ENCODE results near the gene PDGFA. TPM values are rescaled to one million over a fixed set of nuclear protein-coding genes. Genes with fewer than 3 reads are reported as not detected.

The PDGFA gene
- total RNA-seq, 5 donors from 2014 or later (not counting 1 experiment from before 2014, with no cell fraction given) = 0.58 to 0.85 (median 0.74) TPM; not detected in 1

- Mint-ChIP-seq H3K36me3 (no peaks in the 10 kb centered on the region), H3K9me3 (peaks cover 0 to 13% (median 0%) of the 10 kb centered on the region in 3 donors), H3K27me3 (peaks cover 5 to 14% of the 10 kb centered on the region in 2 donors), H3K27ac (no peak overlapping the region), H3K4me3 (no peak overlapping the region), H3K4me1 (no peaks in the 10 kb centered on the region)
- Histone ChIP-seq H3K9me3 (no peaks in the 10 kb centered on the region), H3K27me3 (replicated peaks in 1 of 2; ENCODE audit: control insufficient read depth in 2 of 2, extremely low read depth in 1 of 2, insufficient read depth in 2 of 2, low read length in 1 of 2) (peaks cover 0 to 32% of the 10 kb centered on the region in 2 experiments), H3K27ac (ENCODE audit: low read length) (no peak overlapping the region), H3K4me1 (ENCODE audit: control insufficient read depth in 1 of 2, extremely low read depth in 1 of 2, insufficient read depth in 2 of 2, low read length in 2 of 2) (no peaks in the 10 kb centered on the region), H3K4me3 (ENCODE audit: control insufficient read depth in 1 of 2, extremely low read depth in 1 of 2, low read length in 1 of 2) (no peak overlapping the region), H3K36me3 (ENCODE audit: control insufficient read depth in 2 of 2, extremely low read depth in 1 of 2, insufficient read depth in 1 of 2, low read length in 1 of 2) (no peaks in the 10 kb centered on the region)
- ChIA-PET POLR2A (no interaction called here), CTCF (interaction anchor here in 1 of 2 donors (0.6 kb wide), 1 partner anchor 27 kb away, joined by 7 read pairs; no protein-coding TSS in a partner anchor)
- no peak for ATAC-seq (replicated peaks in 1 of 4)
- no peak for DNase-seq
- 83% methylated on average over 21 of the region's 25 CpGs for WGBS (ENCODE audit: insufficient coverage)
Measured at GRCh38 chr7:485188-486081, 34.2 kb downstream of the PDGFA start.

DNA sequence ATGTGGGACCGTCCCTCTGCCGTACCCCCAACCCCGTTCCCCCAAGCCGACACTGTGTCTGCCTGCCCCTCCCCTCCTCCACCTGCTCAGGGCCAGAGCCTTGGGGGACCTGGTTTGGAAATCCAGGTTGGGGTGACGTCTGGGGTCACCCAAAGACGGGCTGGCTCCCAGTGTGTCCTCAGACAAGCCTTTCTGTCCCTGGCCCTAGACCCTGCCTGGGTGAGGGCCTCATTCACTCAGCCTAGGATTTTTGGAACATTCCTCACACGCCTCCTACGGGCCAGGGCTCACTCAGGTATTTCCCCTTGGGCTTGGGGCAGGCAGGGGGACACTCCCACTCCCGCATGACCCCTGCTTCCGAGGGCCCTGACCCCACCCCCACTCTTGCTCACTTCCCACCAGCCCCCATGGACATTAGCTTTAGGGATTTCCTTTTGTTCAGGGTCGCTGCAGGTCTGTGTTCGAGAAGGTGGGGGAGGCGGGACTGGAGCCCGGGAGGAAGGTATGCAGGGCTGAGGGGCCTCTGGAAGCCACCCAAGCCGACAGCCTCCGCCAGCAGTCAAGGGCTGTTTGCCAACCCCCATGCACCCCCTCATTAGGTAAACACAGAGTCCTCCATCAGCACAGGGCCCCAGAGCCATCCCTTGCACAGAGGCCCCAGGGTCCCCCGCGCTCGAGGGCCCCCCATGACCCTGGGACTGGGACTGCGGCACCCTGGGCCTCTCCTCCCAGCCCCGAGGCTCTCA lies 35.1 kb downstream of the PDGFA start:
- POLR2A ChIA-PET = no interaction called here
- DNase-seq (no peak), ATAC-seq (replicated peaks in 1 of 4) (no peak)
- Histone ChIP-seq H3K4me3 (ENCODE audit: control insufficient read depth in 1 of 2, extremely low read depth in 1 of 2, low read length in 1 of 2) (no peak overlapping the region), H3K27me3 (replicated peaks in 1 of 2; ENCODE audit: control insufficient read depth in 2 of 2, extremely low read depth in 1 of 2, insufficient read depth in 2 of 2, low read length in 1 of 2) (peaks cover 0 to 34% of the 10 kb centered on the region in 2 experiments), H3K4me1 (ENCODE audit: control insufficient read depth in 1 of 2, extremely low read depth in 1 of 2, insufficient read depth in 2 of 2, low read length in 2 of 2) (no peaks in the 10 kb centered on the region), H3K27ac (ENCODE audit: low read length) (no peak overlapping the region), H3K9me3 (no peaks in the 10 kb centered on the region), H3K36me3 (ENCODE audit: control insufficient read depth in 2 of 2, extremely low read depth in 1 of 2, insufficient read depth in 1 of 2, low read length in 1 of 2) (no peaks in the 10 kb centered on the region)
- no peak overlapping the region for H3K27ac Mint-ChIP-seq
- H3K9me3 Mint-ChIP-seq = peaks cover 0 to 13% (median 0%) of the 10 kb centered on the region in 3 donors
- H3K4me1 Mint-ChIP-seq = no peaks in the 10 kb centered on the region
- H3K27me3 Mint-ChIP-seq = peaks cover 5 to 14% of the 10 kb centered on the region in 2 donors
- no peak overlapping the region for H3K4me3 Mint-ChIP-seq
- 94% methylated on average over 11 of the region's 21 CpGs for WGBS (ENCODE audit: insufficient coverage)
- CTCF ChIA-PET = interaction anchor here in 1 of 2 donors (0.6 kb wide), 1 partner anchor 28 kb away, joined by 7 read pairs; no protein-coding TSS in a partner anchor
- no peaks in the 10 kb centered on the region for H3K36me3 Mint-ChIP-seq

- POLR2A ChIA-PET = no interaction called here
- CTCF ChIA-PET = no interaction called here
- ATAC-seq (replicated peaks in 1 of 4) = no peak
Measured at GRCh38 chr7:483656-484355, 35.8 kb downstream of the PDGFA start.

GRCh38 chr7:482521-483083 lies 37.0 kb downstream of the PDGFA start:
- CTCF ChIA-PET = no interaction called here

More at GRCh38 chr7:483656-484355, 35.8 kb downstream of the PDGFA start:
- Mint-ChIP-seq H3K36me3 (no peaks in the 10 kb centered on the region), H3K9me3 (peaks cover 0 to 13% (median 0%) of the 10 kb centered on the region in 3 donors), H3K4me1 (no peaks in the 10 kb centered on the region), H3K27me3 (peaks cover 5 to 14% of the 10 kb centered on the region in 2 donors), H3K27ac (no peak overlapping the region), H3K4me3 (no peak overlapping the region)
- Histone ChIP-seq H3K27ac (ENCODE audit: low read length) (no peak overlapping the region), H3K36me3 (ENCODE audit: control insufficient read depth in 2 of 2, extremely low read depth in 1 of 2, insufficient read depth in 1 of 2, low read length in 1 of 2) (no peaks in the 10 kb centered on the region), H3K9me3 (no peaks in the 10 kb centered on the region), H3K4me3 (ENCODE audit: control insufficient read depth in 1 of 2, extremely low read depth in 1 of 2, low read length in 1 of 2) (no peak overlapping the region), H3K4me1 (ENCODE audit: control insufficient read depth in 1 of 2, extremely low read depth in 1 of 2, insufficient read depth in 2 of 2, low read length in 2 of 2) (no peaks in the 10 kb centered on the region), H3K27me3 (replicated peaks in 1 of 2; ENCODE audit: control insufficient read depth in 2 of 2, extremely low read depth in 1 of 2, insufficient read depth in 2 of 2, low read length in 1 of 2) (peaks cover 0 to 39% of the 10 kb centered on the region in 2 experiments)
- WGBS (ENCODE audit: insufficient coverage) = 79% methylated on average over 5 of the region's 10 CpGs
- no peak for DNase-seq

DNA sequence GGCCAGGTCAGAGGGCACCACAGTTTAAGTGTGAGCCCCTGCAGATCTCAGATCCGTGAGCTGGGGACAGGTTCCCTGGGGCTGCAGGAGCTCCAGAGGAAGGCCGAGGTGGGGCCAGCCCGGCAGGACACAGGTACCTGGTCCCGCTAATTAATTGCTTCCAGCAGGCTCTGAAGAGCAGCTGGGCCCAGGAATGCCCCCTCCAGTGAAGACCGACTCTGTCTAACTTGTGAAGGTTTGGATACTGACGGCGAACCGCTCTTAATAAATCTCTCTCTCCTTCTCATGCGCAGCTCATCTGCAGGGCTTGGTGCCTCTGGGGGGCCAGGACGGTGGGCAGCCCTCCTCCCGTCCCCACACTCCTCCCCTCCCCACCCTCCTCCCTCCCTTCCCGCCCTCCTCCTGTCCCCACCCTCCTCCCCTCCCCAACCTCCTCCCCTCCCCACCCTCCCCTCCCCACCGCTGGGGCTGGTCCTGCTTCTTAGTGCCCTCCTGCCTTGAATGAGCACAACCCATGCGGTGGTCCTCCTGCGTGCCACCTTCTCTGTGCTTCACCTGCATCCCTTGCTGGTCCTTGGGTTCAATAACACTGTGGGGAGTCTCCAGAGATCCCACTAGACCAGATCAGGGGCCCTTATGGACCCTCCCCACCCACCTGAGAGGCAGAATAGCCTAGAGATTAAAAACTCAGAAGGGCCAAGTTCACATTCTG lies 38.3 kb downstream of the PDGFA start:
- Histone ChIP-seq H3K4me1 (ENCODE audit: control insufficient read depth in 1 of 2, extremely low read depth in 1 of 2, insufficient read depth in 2 of 2, low read length in 2 of 2) (no peaks in the 10 kb centered on the region), H3K9me3 (no peaks in the 10 kb centered on the region), H3K27ac (ENCODE audit: low read length) (no peak overlapping the region), H3K36me3 (ENCODE audit: control insufficient read depth in 2 of 2, extremely low read depth in 1 of 2, insufficient read depth in 1 of 2, low read length in 1 of 2) (no peaks in the 10 kb centered on the region), H3K4me3 (ENCODE audit: control insufficient read depth in 1 of 2, extremely low read depth in 1 of 2, low read length in 1 of 2) (no peak overlapping the region), H3K27me3 (replicated peaks in 1 of 2; ENCODE audit: control insufficient read depth in 2 of 2, extremely low read depth in 1 of 2, insufficient read depth in 2 of 2, low read length in 1 of 2) (peaks cover 0 to 41% of the 10 kb centered on the region in 2 experiments)
- peaks cover 7 to 11% of the 10 kb centered on the region in 2 donors for H3K27me3 Mint-ChIP-seq
- WGBS (ENCODE audit: insufficient coverage) = 89% methylated on average over 11 of the region's 15 CpGs
- CTCF ChIA-PET = no interaction called here
- H3K9me3 Mint-ChIP-seq = peaks cover 0 to 13% (median 0%) of the 10 kb centered on the region in 3 donors
- ATAC-seq (replicated peaks in 1 of 4) = no peak
- H3K4me1 Mint-ChIP-seq = no peaks in the 10 kb centered on the region
- no peak overlapping the region for H3K27ac Mint-ChIP-seq
- no peaks in the 10 kb centered on the region for H3K36me3 Mint-ChIP-seq
- DNase-seq = no peak
- no peak overlapping the region for H3K4me3 Mint-ChIP-seq
- POLR2A ChIA-PET = no interaction called here

More at GRCh38 chr7:482521-483083, 37.0 kb downstream of the PDGFA start:
- ATAC-seq (replicated peaks in 1 of 4) = no peak
- H3K4me1 ChIP-seq (ENCODE audit: control insufficient read depth in 1 of 2, extremely low read depth in 1 of 2, insufficient read depth in 2 of 2, low read length in 2 of 2) = no peaks in the 10 kb centered on the region
- Mint-ChIP-seq H3K9me3 (peaks cover 0 to 13% (median 0%) of the 10 kb centered on the region in 3 donors), H3K36me3 (no peaks in the 10 kb centered on the region), H3K4me1 (no peaks in the 10 kb centered on the region), H3K4me3 (no peak overlapping the region), H3K27me3 (peaks cover 5 to 14% of the 10 kb centered on the region in 2 donors), H3K27ac (no peak overlapping the region)
- DNase-seq = no peak
- WGBS (ENCODE audit: insufficient coverage) = 80% methylated on average over 1 of the region's 1 CpG
- no peak overlapping the region for H3K4me3 ChIP-seq (ENCODE audit: control insufficient read depth in 1 of 2, extremely low read depth in 1 of 2, low read length in 1 of 2)
- POLR2A ChIA-PET = no interaction called here
- H3K36me3 ChIP-seq (ENCODE audit: control insufficient read depth in 2 of 2, extremely low read depth in 1 of 2, insufficient read depth in 1 of 2, low read length in 1 of 2) = no peaks in the 10 kb centered on the region
- no peak overlapping the region for H3K27ac ChIP-seq (ENCODE audit: low read length)
- no peaks in the 10 kb centered on the region for H3K9me3 ChIP-seq
- H3K27me3 ChIP-seq (replicated peaks in 1 of 2; ENCODE audit: control insufficient read depth in 2 of 2, extremely low read depth in 1 of 2, insufficient read depth in 2 of 2, low read length in 1 of 2) = peaks cover 0 to 41% of the 10 kb centered on the region in 2 experiments
